H9 (cell line): Measurements from ENCODE around the gene ARMC2. TPM values are rescaled to one million over a fixed set of nuclear protein-coding genes. Genes with fewer than 3 reads are reported as not detected.

Source experiments
- DNase-seq: peaks from one replicate; pipeline ENCODE4 v3.0.0-alpha.2; 2017
- H2AFZ ChIP-seq: one replicate; pipeline ENCODE4 v1.6.1; 2013; ENCODE audit warnings: mild to moderate bottlenecking, low read length, control low read depth, moderate library complexity
- H2AK5ac ChIP-seq: 2 replicates; pipeline ENCODE4 v1.6.1; 2013; ENCODE audit warnings: low read length, control low read depth, mixed read lengths; ENCODE audit not compliant: insufficient read length
- H2BK120ac ChIP-seq: one replicate; pipeline ENCODE4 v1.6.1; 2013; ENCODE audit warnings: low read depth, mild to moderate bottlenecking, low read length, control low read depth, inconsistent platforms; ENCODE audit not compliant: poor library complexity, severe bottlenecking
- H2BK12ac ChIP-seq: 2 replicates; pipeline ENCODE4 v1.6.1; 2013; ENCODE audit warnings: low read length, control low read depth, mixed read lengths, low read depth; ENCODE audit not compliant: insufficient read length
- H2BK15ac ChIP-seq: 2 replicates; pipeline ENCODE4 v1.6.1; 2013; ENCODE audit warnings: low read depth, low read length, control low read depth
- H2BK20ac ChIP-seq: one replicate; pipeline ENCODE4 v1.6.1; 2013; ENCODE audit warnings: low read depth, mild to moderate bottlenecking, low read length, control low read depth, inconsistent platforms; ENCODE audit not compliant: poor library complexity, severe bottlenecking
- H2BK5ac ChIP-seq: 2 replicates; pipeline ENCODE4 v1.6.1; 2013; ENCODE audit warnings: low read length, control low read depth, mixed read lengths; ENCODE audit not compliant: insufficient read length
- H3K14ac ChIP-seq: 2 replicates; pipeline ENCODE4 v1.6.1; 2013; ENCODE audit warnings: low read length, control low read depth; ENCODE audit not compliant: insufficient read depth
- H3K18ac ChIP-seq: 2 replicates; pipeline ENCODE4 v1.6.1; 2013; ENCODE audit warnings: low read depth, mild to moderate bottlenecking, mixed read lengths, low read length, control low read depth; ENCODE audit not compliant: insufficient read length
- H3K23ac ChIP-seq: 2 replicates; pipeline ENCODE4 v1.6.1; 2013; ENCODE audit warnings: low read length, control low read depth, mixed read lengths, low read depth; ENCODE audit not compliant: insufficient read length
- H3K23me2 ChIP-seq: 2 replicates; pipeline ENCODE4 v1.6.1; 2013; ENCODE audit warnings: low read depth, mild to moderate bottlenecking, mixed read lengths, low read length, control low read depth; ENCODE audit not compliant: insufficient read length, poor library complexity, severe bottlenecking
- H3K27ac ChIP-seq: 2 replicates; pipeline ENCODE4 v1.5.1; 2013; ENCODE audit warnings: low read length, control low read depth, mixed read lengths, low read depth; ENCODE audit not compliant: insufficient read length
- H3K27me3 ChIP-seq: 2 replicates; pipeline ENCODE4 v1.6.1; 2013; ENCODE audit warnings: low read length, control low read depth, inconsistent platforms; ENCODE audit not compliant: insufficient read depth
- H3K4ac ChIP-seq: 2 replicates; pipeline ENCODE4 v1.6.1; 2013; ENCODE audit warnings: low read depth, mild to moderate bottlenecking, control low read depth, inconsistent platforms, low read length, moderate library complexity
- H3K4me1 ChIP-seq: 2 replicates; pipeline ENCODE4 v1.6.1; 2013; ENCODE audit warnings: low read length, control low read depth, inconsistent platforms; ENCODE audit not compliant: insufficient read depth
- H3K4me2 ChIP-seq: 2 replicates; pipeline ENCODE4 v1.6.1; 2013; ENCODE audit warnings: low read length, control low read depth, mixed read lengths; ENCODE audit not compliant: insufficient read length, insufficient read depth
- H3K56ac ChIP-seq: 2 replicates; pipeline ENCODE4 v1.6.1; 2013; ENCODE audit warnings: low read depth, mild to moderate bottlenecking, mixed read lengths, low read length, control low read depth; ENCODE audit not compliant: insufficient read length
- H3K79me1 ChIP-seq: 2 replicates; pipeline ENCODE4 v1.6.1; 2013; ENCODE audit warnings: low read depth, mild to moderate bottlenecking, moderate library complexity, low read length, control low read depth, inconsistent platforms; ENCODE audit not compliant: insufficient read depth, poor library complexity, severe bottlenecking
- H3K79me2 ChIP-seq: 2 replicates; pipeline ENCODE4 v1.6.1; 2013; ENCODE audit warnings: low read length, control low read depth, inconsistent platforms; ENCODE audit not compliant: insufficient read depth
- H3K9ac ChIP-seq: 2 replicates; pipeline ENCODE4 v1.6.1; 2013; ENCODE audit warnings: low read length, control low read depth, mixed read lengths; ENCODE audit not compliant: insufficient read length; ENCODE audit errors: extremely low read depth
- H3K9me3 ChIP-seq: one replicate; pipeline ENCODE4 v1.6.1; 2013; ENCODE audit warnings: low read depth, low read length, inconsistent platforms; ENCODE audit not compliant: control insufficient read depth
- H3T11ph ChIP-seq: one replicate; pipeline ENCODE4 v1.6.1; 2013; ENCODE audit warnings: mild to moderate bottlenecking, low read length, control low read depth, inconsistent platforms
- H4K20me1 ChIP-seq: one replicate; pipeline ENCODE4 v1.6.1; 2013; ENCODE audit not compliant: control insufficient read depth, insufficient read length, insufficient read depth
- H4K5ac ChIP-seq: 2 replicates; pipeline ENCODE4 v1.6.1; 2013; ENCODE audit warnings: low read depth, mild to moderate bottlenecking, mixed read lengths, low read length, control low read depth; ENCODE audit not compliant: insufficient read length
- H4K8ac ChIP-seq: replicated peaks from 2 replicates; pipeline ENCODE4 v1.6.1; 2013; ENCODE audit warnings: low read length, control low read depth, mixed read lengths, low read depth; ENCODE audit not compliant: insufficient read length
- H4K91ac ChIP-seq: 2 replicates; pipeline ENCODE4 v1.6.1; 2013; ENCODE audit warnings: low read depth, mild to moderate bottlenecking, moderate library complexity, mixed read lengths, low read length, control low read depth; ENCODE audit not compliant: insufficient read length
- H3K27ac Mint-ChIP-seq, 3 experiments: 2 replicates in 2 of 3; 3 replicates in 1 of 3; pipeline ENCODE4 v1.8.0; 2020 to 2021; ENCODE audit warnings: mixed read lengths in 3 of 3, mild to moderate bottlenecking in 1 of 3, moderate library complexity in 1 of 3
- H3K27me3 Mint-ChIP-seq: 2 replicates; pipeline ENCODE4 v1.8.0; 2021; ENCODE audit warnings: low read depth, mild to moderate bottlenecking, moderate library complexity, mixed read lengths
- H3K36me3 Mint-ChIP-seq, 3 experiments: 2 replicates in 2 of 3; 3 replicates in 1 of 3; pipeline ENCODE4 v1.8.0; 2020 to 2021; ENCODE audit warnings: low read depth in 3 of 3, mixed read lengths in 3 of 3; ENCODE audit not compliant: insufficient read depth in 1 of 3
- H3K4me1 Mint-ChIP-seq, 2 experiments: 2 replicates each; pipeline ENCODE4 v1.8.0; 2020; ENCODE audit warnings: mixed read lengths in 2 of 2
- H3K4me3 Mint-ChIP-seq, 2 experiments: 2 replicates in 1 of 2; 3 replicates in 1 of 2; pipeline ENCODE4 v1.8.0; 2020 to 2021; ENCODE audit warnings: mild to moderate bottlenecking in 2 of 2, mixed read lengths in 2 of 2, moderate library complexity in 1 of 2
- H3K9me3 Mint-ChIP-seq, 2 experiments: 2 replicates in 1 of 2; 3 replicates in 1 of 2; pipeline ENCODE4 v1.8.0; 2020; ENCODE audit warnings: mild to moderate bottlenecking in 2 of 2, mixed read lengths in 2 of 2, moderate library complexity in 1 of 2
- WGBS: extraction: QIAGEN DNeasy Blood & Tissue Kit; methylation state at CpG from one replicate; pipeline ENCODE4 v1.1.7; 2013; ENCODE audit warnings: missing lambda C conversion rate, low lambda C conversion rate, mixed read lengths; ENCODE audit not compliant: insufficient read length; ENCODE audit errors: extremely low coverage; 5-methylcytosine and 5-hydroxymethylcytosine counted together
- total RNA-seq: library from RNA; stranded (reverse); gene quantifications from 2 replicates; pipeline ENCODE4 v1.2.1, GENCODE V29; 2021
- TF ChIP-seq, protein P1 (sequence below): fragments of 200-600 bp; sonication (generic); conservative IDR thresholded peaks from 3 replicates; pipeline ENCODE4 v1.8.0; 2021; ENCODE audit warnings: antibody characterized with exemption, mild to moderate bottlenecking

ARMC2 gene
- total RNA-seq, 1 experiment from 2014 or later: 2.8 TPM

DNA sequence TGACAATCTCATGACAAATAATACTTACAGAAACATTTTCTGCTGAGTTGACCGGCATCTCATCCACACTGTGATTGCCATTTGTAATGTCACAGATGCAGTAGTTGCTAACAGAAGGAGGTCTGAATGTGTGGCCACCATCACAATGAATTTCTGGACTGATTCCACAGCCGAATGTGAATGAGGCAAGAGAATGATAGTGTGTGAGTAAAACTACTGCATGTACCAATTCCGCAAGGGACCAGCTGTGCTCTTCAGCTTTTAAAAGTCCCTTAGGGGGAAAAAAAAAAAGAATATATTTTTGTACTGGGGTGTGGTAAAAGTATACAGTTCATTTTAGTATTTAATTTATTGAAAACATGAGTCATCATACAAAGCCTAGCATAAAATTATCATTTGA, 150.3 kb downstream of the ARMC2 start:
- no peak overlapping the region for H3K14ac ChIP-seq
- Mint-ChIP-seq H3K36me3 (peaks cover 0 to 35% (median 14%) of the 10 kb centered on the region in 3 experiments; a peak in 3 of 7 replicates), H3K27ac (no peak overlapping the region), H3K4me3 (no peak overlapping the region), H3K4me1 (no peaks in the 10 kb centered on the region), H3K9me3 (no peaks in the 10 kb centered on the region), H3K27me3 (no peaks in the 10 kb centered on the region)
- no peak overlapping the region for H2AK5ac ChIP-seq
- no peak overlapping the region for H4K91ac ChIP-seq
- TF ChIP-seq, protein P1, sequence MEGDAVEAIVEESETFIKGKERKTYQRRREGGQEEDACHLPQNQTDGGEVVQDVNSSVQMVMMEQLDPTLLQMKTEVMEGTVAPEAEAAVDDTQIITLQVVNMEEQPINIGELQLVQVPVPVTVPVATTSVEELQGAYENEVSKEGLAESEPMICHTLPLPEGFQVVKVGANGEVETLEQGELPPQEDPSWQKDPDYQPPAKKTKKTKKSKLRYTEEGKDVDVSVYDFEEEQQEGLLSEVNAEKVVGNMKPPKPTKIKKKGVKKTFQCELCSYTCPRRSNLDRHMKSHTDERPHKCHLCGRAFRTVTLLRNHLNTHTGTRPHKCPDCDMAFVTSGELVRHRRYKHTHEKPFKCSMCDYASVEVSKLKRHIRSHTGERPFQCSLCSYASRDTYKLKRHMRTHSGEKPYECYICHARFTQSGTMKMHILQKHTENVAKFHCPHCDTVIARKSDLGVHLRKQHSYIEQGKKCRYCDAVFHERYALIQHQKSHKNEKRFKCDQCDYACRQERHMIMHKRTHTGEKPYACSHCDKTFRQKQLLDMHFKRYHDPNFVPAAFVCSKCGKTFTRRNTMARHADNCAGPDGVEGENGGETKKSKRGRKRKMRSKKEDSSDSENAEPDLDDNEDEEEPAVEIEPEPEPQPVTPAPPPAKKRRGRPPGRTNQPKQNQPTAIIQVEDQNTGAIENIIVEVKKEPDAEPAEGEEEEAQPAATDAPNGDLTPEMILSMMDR: no peak
- no peak overlapping the region for H2AFZ ChIP-seq
- H3K9ac ChIP-seq: no peak overlapping the region
- no peak overlapping the region for H3K56ac ChIP-seq
- H3K4ac ChIP-seq: no peak overlapping the region
- no peak overlapping the region for H2BK120ac ChIP-seq
- H3K79me2 ChIP-seq: no peaks in the 10 kb centered on the region
- no peak overlapping the region for H2BK5ac ChIP-seq
- no peaks in the 10 kb centered on the region for H4K20me1 ChIP-seq
- no peaks in the 10 kb centered on the region for H3K79me1 ChIP-seq
- no peak overlapping the region for H3K27ac ChIP-seq
- no peak overlapping the region for H3K23ac ChIP-seq
- H3K27me3 ChIP-seq: no peaks in the 10 kb centered on the region
- H3K23me2 ChIP-seq: no peaks in the 10 kb centered on the region
- no peak overlapping the region for H3K4me2 ChIP-seq
- H2BK15ac ChIP-seq: no peak overlapping the region
- no peak overlapping the region for H2BK12ac ChIP-seq
- H3T11ph ChIP-seq: no peak overlapping the region
- H4K5ac ChIP-seq: no peak overlapping the region
- no CpG with 5 or more reads among the region's 3 CpGs for WGBS
- no peaks in the 10 kb centered on the region for H3K9me3 ChIP-seq
- H4K8ac ChIP-seq: no peak overlapping the region
- H3K18ac ChIP-seq: no peak overlapping the region
- no peak overlapping the region for H2BK20ac ChIP-seq
- no peaks in the 10 kb centered on the region for H3K4me1 ChIP-seq
- no peak for DNase-seq
